Neural crest cell (in vitro differentiated cells): ENCODE results near the gene PTPN2. TPM values are rescaled to one million over a fixed set of nuclear protein-coding genes. Genes with fewer than 3 reads are reported as not detected.
"Not testable (repeated sequence)": the region's sequence is repeated elsewhere in the genome, so short reads cannot be mapped to it uniquely, and the experiment has no call there.

ENCODE experiments used
- DNase-seq: peaks from one replicate; pipeline ENCODE4 v3.0.0; 2021; ENCODE audit warnings: low read depth, mixed read lengths, low spot score
- H3K27ac Mint-ChIP-seq: one replicate; pipeline ENCODE4 v1.8.0; 2021; ENCODE audit warnings: mild to moderate bottlenecking, mixed read lengths; ENCODE audit not compliant: unreplicated experiment
- H3K27me3 Mint-ChIP-seq: 2 replicates; pipeline ENCODE4 v1.8.0; 2021; ENCODE audit warnings: low read depth, mild to moderate bottlenecking, mixed read lengths
- H3K36me3 Mint-ChIP-seq: 2 replicates; pipeline ENCODE4 v1.8.0; 2021; ENCODE audit warnings: low read depth, mild to moderate bottlenecking, mixed read lengths
- H3K4me1 Mint-ChIP-seq: 2 replicates; pipeline ENCODE4 v1.8.0; 2021; ENCODE audit warnings: mixed read lengths
- H3K4me3 Mint-ChIP-seq: one replicate; pipeline ENCODE4 v1.8.0; 2021; ENCODE audit warnings: mild to moderate bottlenecking, mixed read lengths
- H3K9me3 Mint-ChIP-seq: 2 replicates; pipeline ENCODE4 v1.8.0; 2021; ENCODE audit warnings: mixed read lengths
- CTCF ChIP-seq: fragments of 200-600 bp; sonication (generic); conservative IDR thresholded peaks from 2 replicates; pipeline ENCODE4 v1.5.0; 2021; ENCODE audit warnings: antibody characterized with exemption, mild to moderate bottlenecking
- total RNA-seq: library from RNA; stranded (reverse); gene quantifications from 2 replicates; pipeline ENCODE4 v1.2.1, GENCODE V29; 2021

PTPN2 gene
- total RNA-seq, 1 donor from 2014 or later: 34.4 TPM

GRCh38 chr18:12765586-12765985 lies 118.5 kb downstream of the PTPN2 start:
- DNase-seq: no peak
- Mint-ChIP-seq H3K4me3 (no peak overlapping the region), H3K36me3 (no peaks in the 10 kb centered on the region), H3K27me3 (no peaks in the 10 kb centered on the region), H3K4me1 (peaks cover 16% of the 10 kb centered on the region), H3K9me3 (no peaks in the 10 kb centered on the region), H3K27ac (no peak overlapping the region)
- TF ChIP-seq CTCF: no peak

GRCh38 chr18:12765126-12765525 lies 118.9 kb downstream of the PTPN2 start:
- Mint-ChIP-seq H3K4me1 (peaks cover 16% of the 10 kb centered on the region), H3K4me3 (no peak overlapping the region), H3K27me3 (no peaks in the 10 kb centered on the region), H3K9me3 (no peaks in the 10 kb centered on the region), H3K36me3 (no peaks in the 10 kb centered on the region), H3K27ac (no peak overlapping the region)
- TF ChIP-seq CTCF: no peak
- no peak for DNase-seq

- H3K27ac Mint-ChIP-seq, H3K27me3 Mint-ChIP-seq, H3K36me3 Mint-ChIP-seq, H3K4me3 Mint-ChIP-seq, DNase-seq, H3K9me3 Mint-ChIP-seq: not testable (repeated sequence)
- peaks cover 11% of the 10 kb centered on the region for H3K4me1 Mint-ChIP-seq
Measured at GRCh38 chr18:12758566-12758965, 125.5 kb downstream of the PTPN2 start.

GRCh38 chr18:12756619-12757239 lies 127.3 kb downstream of the PTPN2 start:
- not testable (repeated sequence) for H3K27me3 Mint-ChIP-seq, DNase-seq, H3K9me3 Mint-ChIP-seq, H3K27ac Mint-ChIP-seq, H3K36me3 Mint-ChIP-seq, H3K4me3 Mint-ChIP-seq, H3K4me1 Mint-ChIP-seq

- not testable (repeated sequence) for H3K36me3 Mint-ChIP-seq, DNase-seq, H3K27ac Mint-ChIP-seq, H3K4me1 Mint-ChIP-seq, H3K4me3 Mint-ChIP-seq, H3K9me3 Mint-ChIP-seq, H3K27me3 Mint-ChIP-seq
Measured at GRCh38 chr18:12755606-12756005, 128.4 kb downstream of the PTPN2 start.

- Mint-ChIP-seq H3K27me3 (no peaks in the 10 kb centered on the region), H3K27ac (no peak overlapping the region), H3K9me3 (peaks cover 5% of the 10 kb centered on the region), H3K36me3 (no peaks in the 10 kb centered on the region), H3K4me3 (no peak overlapping the region), H3K4me1 (peaks cover 8% of the 10 kb centered on the region)
- DNase-seq: no peak
- no peak for TF ChIP-seq CTCF
Measured at GRCh38 chr18:12754511-12754910, 129.5 kb downstream of the PTPN2 start.

- Mint-ChIP-seq H3K36me3 (no peaks in the 10 kb centered on the region), H3K27me3 (no peaks in the 10 kb centered on the region), H3K4me3 (no peak overlapping the region), H3K27ac (no peak overlapping the region), H3K9me3 (peaks cover 3% of the 10 kb centered on the region), H3K4me1 (peaks cover 8% of the 10 kb centered on the region)
- TF ChIP-seq CTCF: no peak
- DNase-seq: no peak
Measured at GRCh38 chr18:12751891-12752290, 132.1 kb downstream of the PTPN2 start.
